ENCODE data around the gene PDE4B.

DNA sequence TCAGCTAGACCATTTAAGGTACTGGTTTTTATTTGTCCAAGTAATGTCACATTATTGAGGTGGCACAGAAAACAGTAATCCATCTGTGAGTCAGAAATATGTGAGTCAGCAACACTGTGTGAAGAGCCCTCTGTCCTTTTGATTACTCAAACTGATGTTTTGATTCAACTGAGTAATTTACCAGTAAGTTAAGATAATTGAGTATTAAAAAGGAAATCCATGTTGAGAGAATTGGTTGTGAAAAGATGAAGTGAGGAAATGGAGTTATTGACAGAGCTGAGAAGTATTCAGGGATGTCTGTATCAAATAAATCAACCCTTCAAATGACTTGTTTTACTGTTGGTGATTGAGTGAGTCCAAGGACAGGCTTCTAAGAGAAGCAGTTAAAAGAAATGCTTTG, 438.5 kb downstream of the PDE4B start:
- TF ChIP-seq EZH2 (IDR thresholded peaks at IDR 0.05; ENCODE audit: low read length, unreplicated experiment) = no peak
- TF ChIP-seq, protein P1, sequence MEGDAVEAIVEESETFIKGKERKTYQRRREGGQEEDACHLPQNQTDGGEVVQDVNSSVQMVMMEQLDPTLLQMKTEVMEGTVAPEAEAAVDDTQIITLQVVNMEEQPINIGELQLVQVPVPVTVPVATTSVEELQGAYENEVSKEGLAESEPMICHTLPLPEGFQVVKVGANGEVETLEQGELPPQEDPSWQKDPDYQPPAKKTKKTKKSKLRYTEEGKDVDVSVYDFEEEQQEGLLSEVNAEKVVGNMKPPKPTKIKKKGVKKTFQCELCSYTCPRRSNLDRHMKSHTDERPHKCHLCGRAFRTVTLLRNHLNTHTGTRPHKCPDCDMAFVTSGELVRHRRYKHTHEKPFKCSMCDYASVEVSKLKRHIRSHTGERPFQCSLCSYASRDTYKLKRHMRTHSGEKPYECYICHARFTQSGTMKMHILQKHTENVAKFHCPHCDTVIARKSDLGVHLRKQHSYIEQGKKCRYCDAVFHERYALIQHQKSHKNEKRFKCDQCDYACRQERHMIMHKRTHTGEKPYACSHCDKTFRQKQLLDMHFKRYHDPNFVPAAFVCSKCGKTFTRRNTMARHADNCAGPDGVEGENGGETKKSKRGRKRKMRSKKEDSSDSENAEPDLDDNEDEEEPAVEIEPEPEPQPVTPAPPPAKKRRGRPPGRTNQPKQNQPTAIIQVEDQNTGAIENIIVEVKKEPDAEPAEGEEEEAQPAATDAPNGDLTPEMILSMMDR (conservative IDR thresholded peaks at IDR 0.05; ENCODE audit: low read depth, low read length) = no peak

Data from PC-3 (cell line).